HepG2 (cell line): ENCODE measurements around the gene MZT1. TPM values are rescaled to one million over a fixed set of nuclear protein-coding genes. Genes with fewer than 3 reads are reported as not detected.

ENCODE experiments used
- ATAC-seq: fragments of 200-7000 bp; cut with Tn5 transposase; 3 replicates; pipeline ENCODE4 v1.9.1; 2020; ENCODE audit warnings: mild to moderate bottlenecking, moderate library complexity
- BruUV-seq: library from RNA; stranded (reverse); fragments of 400-500 nt; replicated peaks from 2 replicates; lab custom pipeline; 2021; lab: Mats Ljungman, UMichigan
- CTCF ChIA-PET: fragments of 300-600 bp; formaldehyde crosslinking; extraction: SDS; loops from one replicate; lab custom pipeline; 2021; ENCODE audit warnings: low total read pairs, inconsistent platforms, low intra/inter-chr PET ratio; lab: Yijun Ruan, JAX
- POLR2A ChIA-PET: fragments of 350-600 bp; sonication (Branson Sonifier 250); formaldehyde crosslinking; loops from one replicate; lab custom pipeline; 2020; ENCODE audit warnings: antibody characterized with exemption, inconsistent platforms; lab: Yijun Ruan, JAX
- DNase-seq: peaks from one replicate; pipeline ENCODE4 v3.0.0-alpha.2; 2015; ENCODE audit warnings: low spot score
- FAIRE-seq: peaks from 3 replicates; lab custom pipeline; 2011; peaks lifted over from hg19 to GRCh38; lab: Jason Lieb, UNC
- H2AFZ ChIP-seq: one replicate; pipeline ENCODE4 v1.6.1; 2011; ENCODE audit warnings: low read length, inconsistent platforms
- H3K27ac ChIP-seq: fragments of 300-600 bp; 3 replicates; pipeline ENCODE4 v1.8.0; 2011; ENCODE audit warnings: mixed run types, mild to moderate bottlenecking, mixed read lengths, low read length, inconsistent platforms; ENCODE audit not compliant: insufficient read depth; ENCODE audit errors: extremely low read length
- H3K27me3 ChIP-seq, 2 experiments: fragments of 200-600 bp in 1 of 2; 2 replicates in 1 of 2; 3 replicates in 1 of 2; pipeline versions ENCODE4 v1.6.0 to v1.8.0; 2011; ENCODE audit warnings: low read length in 2 of 2, mild to moderate bottlenecking in 2 of 2, moderate library complexity in 2 of 2, inconsistent platforms in 1 of 2; ENCODE audit not compliant: insufficient read depth in 2 of 2, control insufficient read depth in 1 of 2
- H3K36me3 ChIP-seq, 2 experiments: fragments of 200-600 bp in 1 of 2; replicated peaks in 1 of 2; 2 replicates in 1 of 2; 3 replicates in 1 of 2; pipeline versions ENCODE4 v1.5.1 to v1.8.0; 2011; ENCODE audit warnings: low read length in 2 of 2, inconsistent platforms in 1 of 2; ENCODE audit not compliant: insufficient read depth in 2 of 2, control insufficient read depth in 1 of 2
- H3K4me1 ChIP-seq: 2 replicates; pipeline ENCODE4 v1.5.1; 2012; ENCODE audit warnings: low read length, inconsistent platforms; ENCODE audit not compliant: insufficient read depth
- H3K4me2 ChIP-seq: 2 replicates; pipeline ENCODE4 v1.6.0; 2011; ENCODE audit warnings: low read depth, low read length, inconsistent platforms
- H3K4me3 ChIP-seq, 3 experiments: fragments of 200-600 bp in 1 of 3; sonication (generic), shearing (Covaris generic) in 1 of 3; replicated peaks in 1 of 3; 2 replicates each; pipeline ENCODE4 v1.5.1; 2011 to 2016; ENCODE audit warnings: low read length in 3 of 3, inconsistent platforms in 2 of 3, low read depth in 2 of 3, mild to moderate bottlenecking in 2 of 3, control low read depth in 1 of 3, mixed read lengths in 1 of 3; ENCODE audit not compliant: insufficient read depth in 1 of 3
- H3K79me2 ChIP-seq: one replicate; pipeline ENCODE4 v1.6.1; 2011; ENCODE audit warnings: low read length, inconsistent platforms; ENCODE audit not compliant: insufficient read depth
- H3K9ac ChIP-seq: 2 replicates; pipeline ENCODE4 v1.6.0; 2011; ENCODE audit warnings: mild to moderate bottlenecking, low read depth, low read length, inconsistent platforms; ENCODE audit not compliant: insufficient read depth
- H3K9me3 ChIP-seq: 2 replicates; pipeline ENCODE4 v1.5.1; 2012; ENCODE audit warnings: mild to moderate bottlenecking, low read length
- H4K20me1 ChIP-seq: 2 replicates; pipeline ENCODE4 v1.6.0; 2011; ENCODE audit warnings: inconsistent platforms, mild to moderate bottlenecking, low read length, moderate library complexity; ENCODE audit not compliant: insufficient read depth
- ADNP ChIP-seq: sonication (generic); formaldehyde crosslinking; IDR thresholded peaks from 2 replicates; pipeline ENCODE4 v1.4.0; 2020; ENCODE audit warnings: missing genetic modification reagents
- AHR ChIP-seq: IDR thresholded peaks from 2 replicates; pipeline ENCODE4 v1.6.1; 2018; ENCODE audit warnings: missing genetic modification reagents, missing compliant biosample characterization
- CEBPG ChIP-seq: IDR thresholded peaks from 2 replicates; pipeline ENCODE4 v1.6.1; 2016
- HNRNPK ChIP-seq: fragments of 200-400 bp; formaldehyde crosslinking; IDR thresholded peaks from 2 replicates; pipeline ENCODE4 v1.6.1; 2018; ENCODE audit warnings: low read length, low read depth, moderate library complexity, mild to moderate bottlenecking; ENCODE audit not compliant: poor library complexity, severe bottlenecking
- HNRNPUL1 ChIP-seq: fragments of 200-400 bp; formaldehyde crosslinking; IDR thresholded peaks from 2 replicates; pipeline ENCODE4 v1.6.1; 2017; ENCODE audit warnings: low read depth, mild to moderate bottlenecking, low read length, moderate library complexity
- HOXA5 ChIP-seq: sonication (generic); formaldehyde crosslinking; IDR thresholded peaks from 2 replicates; pipeline ENCODE4 v1.4.0; 2020; ENCODE audit warnings: missing genetic modification reagents
- JUN ChIP-seq: sonication (generic); formaldehyde crosslinking; IDR thresholded peaks from 2 replicates; pipeline ENCODE4 v1.4.0; 2020; ENCODE audit warnings: mild to moderate bottlenecking, missing genetic modification reagents
- KDM6A ChIP-seq: IDR thresholded peaks from 2 replicates; pipeline ENCODE4 v1.6.1; 2016; ENCODE audit warnings: low read depth
- KMT2B ChIP-seq: IDR thresholded peaks from 2 replicates; pipeline ENCODE4 v1.6.1; 2016; ENCODE audit warnings: missing genetic modification reagents, missing compliant biosample characterization
- NRL ChIP-seq: sonication (generic); formaldehyde crosslinking; IDR thresholded peaks from 2 replicates; pipeline ENCODE4 v1.5.0; 2020; ENCODE audit warnings: missing genetic modification reagents, mild to moderate bottlenecking, moderate library complexity, borderline replicate concordance
- PCBP1 ChIP-seq: fragments of 200-400 bp; formaldehyde crosslinking; IDR thresholded peaks from 2 replicates; pipeline ENCODE4 v1.6.1; 2017; ENCODE audit warnings: mild to moderate bottlenecking, low read depth, low read length, borderline replicate concordance
- PHF21A ChIP-seq: sonication (generic); formaldehyde crosslinking; IDR thresholded peaks from 2 replicates; pipeline ENCODE4 v1.5.0; 2020; ENCODE audit warnings: mild to moderate bottlenecking, missing genetic modification reagents
- PITX1 ChIP-seq: sonication (generic); formaldehyde crosslinking; IDR thresholded peaks from 2 replicates; pipeline ENCODE4 v1.5.1; 2020; ENCODE audit warnings: mild to moderate bottlenecking, missing genetic modification reagents
- SALL1 ChIP-seq: sonication (generic); formaldehyde crosslinking; IDR thresholded peaks from 2 replicates; pipeline ENCODE4 v1.8.0; 2022; ENCODE audit warnings: mild to moderate bottlenecking, missing genetic modification reagents
- STAG1 ChIP-seq: sonication (generic); formaldehyde crosslinking; IDR thresholded peaks from 2 replicates; pipeline ENCODE4 v1.4.0; 2020; ENCODE audit warnings: missing genetic modification reagents
- TOPORS ChIP-seq: sonication (generic); formaldehyde crosslinking; IDR thresholded peaks from 2 replicates; pipeline ENCODE4 v1.8.0; 2023; ENCODE audit warnings: mild to moderate bottlenecking, missing genetic modification reagents
- ZNF614 ChIP-seq: IDR thresholded peaks from 2 replicates; pipeline ENCODE4 v1.6.1; 2018; ENCODE audit warnings: missing biosample characterization, missing genetic modification reagents, inconsistent platforms, borderline replicate concordance
- ZNF720 ChIP-seq: sonication (generic); formaldehyde crosslinking; IDR thresholded peaks from 2 replicates; pipeline ENCODE4 v1.4.0; 2020; ENCODE audit warnings: missing genetic modification reagents
- ZNF777 ChIP-seq: sonication (generic); formaldehyde crosslinking; IDR thresholded peaks from 2 replicates; pipeline ENCODE4 v1.4.0; 2020; ENCODE audit warnings: missing genetic modification reagents
- WGBS: methylation state at CpG from one replicate; pipeline ENCODE4 v1.1.6; 2017; ENCODE audit warnings: low lambda C conversion rate; 5-methylcytosine and 5-hydroxymethylcytosine counted together
- in situ Hi-C: cut with HindIII; loops from 2 replicates; pipeline ENCODE4 v1.10.0; 2017; ENCODE audit warnings: low pct_unique_long_range_greater_than_20kb; ENCODE audit not compliant: extremely low pct_ligation_motif_present
- intact Hi-C: fragments of 100-400 bp; cut with micrococcal nuclease; formaldehyde crosslinking; loops from one replicate; pipeline ENCODE4 v1.10.0; 2022; ENCODE audit not compliant: unreplicated experiment
- polyA plus RNA-seq, 8 experiments: library from polyadenylated mRNA; depleted of rRNA in 3 of 8; stranded (reverse) in 7 of 8; unstranded in 1 of 8; fragments of >200 nt; fragmentation: Illumina TruSeq in 4 of 8; extraction: Trizol in 4 of 8; gene quantifications; 2 replicates each; pipeline versions ENCODE4 v1.2.1 to v1.2.3, GENCODE V29; 2011 to 2016; ENCODE audit warnings: low read depth in 4 of 8, missing spikeins in 1 of 8, mixed read lengths in 1 of 8; ENCODE audit not compliant: insufficient read depth in 1 of 8
- total RNA-seq, 5 experiments: library from RNA; depleted of rRNA; stranded (reverse); fragments of >200 nt; fragmentation: Illumina TruSeq; extraction: Trizol; gene quantifications; 2 replicates each; pipeline ENCODE4 v1.2.3, GENCODE V29; 2016; ENCODE audit warnings: low read depth in 1 of 5
- TF ChIP-seq, protein P1 (sequence below): sonication (generic); formaldehyde crosslinking; IDR thresholded peaks from 2 replicates; pipeline ENCODE4 v1.4.0; 2020; ENCODE audit warnings: missing genetic modification reagents
- TF ChIP-seq, protein P2 (sequence below): IDR thresholded peaks from 2 replicates; pipeline ENCODE4 v1.6.1; 2016; ENCODE audit warnings: control low read depth

Gene MZT1
- total and polyA plus RNA-seq, 2 of the 13 experiments (the other 11 are each of a cell fraction or from before 2014, with no cell fraction given): 11.7 to 17.2 TPM

DNA sequence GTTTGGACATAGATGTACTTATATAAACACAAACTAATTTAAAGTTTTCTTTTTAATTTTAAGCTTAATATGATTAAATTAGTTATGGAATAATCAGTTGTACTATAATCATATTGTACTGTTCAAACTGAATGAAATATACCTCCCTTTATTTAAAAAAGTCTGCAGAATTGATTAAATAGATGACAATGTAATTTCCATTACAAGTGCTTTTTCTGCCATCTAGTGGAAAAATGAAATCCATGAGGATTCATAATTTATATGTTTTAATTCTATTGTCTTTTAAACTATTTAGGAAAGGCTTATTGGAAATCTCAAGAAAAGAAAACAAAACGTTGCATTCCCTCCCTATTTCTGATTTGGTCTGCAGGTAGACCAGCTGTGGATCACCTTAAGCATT, 30.9 kb downstream of the MZT1 start:
- Histone ChIP-seq H3K27me3 (no peaks in the 10 kb centered on the region; a peak in 2 of 5 replicates), H3K36me3 (no peaks in the 10 kb centered on the region), H3K4me1 (no peaks in the 10 kb centered on the region), H3K4me2 (no peak overlapping the region), H3K4me3 (no peak overlapping the region), H3K9ac (no peak overlapping the region), H3K79me2 (no peaks in the 10 kb centered on the region), H3K27ac (no peak overlapping the region), H2AFZ (no peak overlapping the region), H4K20me1 (no peaks in the 10 kb centered on the region), H3K9me3 (no peaks in the 10 kb centered on the region)
- intact Hi-C loops: loop anchor here (5.0 kb wide), 1 partner anchor 54 kb away; no protein-coding TSS in a partner anchor
- FAIRE-seq (no peak), DNase-seq (no peak), ATAC-seq (no peak)
- peak; percentile 49 for TF ChIP-seq STAG1
- no peak for TF ChIP-seq PCBP1
- TF ChIP-seq CEBPG (CRISPR knock-in tag): no peak
- no peak for TF ChIP-seq PHF21A (CRISPR knock-in tag)
- no peak for TF ChIP-seq HNRNPUL1
- no peak for TF ChIP-seq NRL (CRISPR knock-in tag)
- TF ChIP-seq AHR (CRISPR knock-in tag): no peak
- TF ChIP-seq ZNF614 (CRISPR knock-in tag): no peak
- ChIA-PET POLR2A (no interaction called here), CTCF (interaction anchor here (1.2 kb wide), 1 partner anchor 1376 kb away, joined by 3 read pairs; no protein-coding TSS in a partner anchor)
- in situ Hi-C loops: no loop called here
- 0% methylated on average over 1 of the region's 1 CpG for WGBS
- BruUV-seq: no TSS peak

DNA sequence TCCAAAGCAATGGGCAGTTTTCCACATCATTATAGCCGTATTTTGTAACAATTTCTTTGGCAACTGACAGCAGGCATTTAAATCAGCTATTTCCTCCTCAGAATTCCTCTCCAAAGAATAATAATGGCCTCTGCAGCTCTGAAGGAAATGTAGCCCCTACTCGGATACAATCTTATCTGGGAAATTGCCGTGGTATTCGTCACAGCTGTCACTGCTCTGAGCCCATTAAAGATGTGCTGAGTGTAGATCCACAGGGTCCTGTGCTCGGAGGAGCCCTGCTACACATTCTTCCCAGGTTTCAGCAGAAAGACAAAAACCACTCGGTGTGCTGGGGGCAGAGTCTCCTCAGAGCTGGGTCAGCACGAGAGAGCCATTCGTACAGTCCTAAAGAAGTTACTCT, 33.1 kb downstream of the MZT1 start:
- no peak overlapping the region for H3K4me2 ChIP-seq
- no peak overlapping the region for H3K27ac ChIP-seq
- H3K4me3 ChIP-seq: no peak overlapping the region
- no peak for FAIRE-seq
- no peak for DNase-seq
- CTCF ChIA-PET: no interaction called here
- BruUV-seq: no TSS peak
- intact Hi-C loops (no loop called here), in situ Hi-C loops (no loop called here)
- no peaks in the 10 kb centered on the region for H3K36me3 ChIP-seq
- POLR2A ChIA-PET: no interaction called here
- H3K9me3 ChIP-seq: no peaks in the 10 kb centered on the region
- 26% methylated on average over 8 of the region's 8 CpGs for WGBS
- no peak overlapping the region for H2AFZ ChIP-seq
- H3K27me3 ChIP-seq: no peaks in the 10 kb centered on the region; a peak in 2 of 5 replicates
- ATAC-seq: peak; percentile 31; the same call in 1 of the 3 replicates
- H4K20me1 ChIP-seq: no peaks in the 10 kb centered on the region
- no peaks in the 10 kb centered on the region for H3K79me2 ChIP-seq
- H3K4me1 ChIP-seq: no peaks in the 10 kb centered on the region
- H3K9ac ChIP-seq: no peak overlapping the region
- TF ChIP-seq, protein P1, sequence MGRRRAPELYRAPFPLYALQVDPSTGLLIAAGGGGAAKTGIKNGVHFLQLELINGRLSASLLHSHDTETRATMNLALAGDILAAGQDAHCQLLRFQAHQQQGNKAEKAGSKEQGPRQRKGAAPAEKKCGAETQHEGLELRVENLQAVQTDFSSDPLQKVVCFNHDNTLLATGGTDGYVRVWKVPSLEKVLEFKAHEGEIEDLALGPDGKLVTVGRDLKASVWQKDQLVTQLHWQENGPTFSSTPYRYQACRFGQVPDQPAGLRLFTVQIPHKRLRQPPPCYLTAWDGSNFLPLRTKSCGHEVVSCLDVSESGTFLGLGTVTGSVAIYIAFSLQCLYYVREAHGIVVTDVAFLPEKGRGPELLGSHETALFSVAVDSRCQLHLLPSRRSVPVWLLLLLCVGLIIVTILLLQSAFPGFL (CRISPR knock-in tag): no peak
- TF ChIP-seq ADNP (CRISPR knock-in tag): no peak
- no peak for TF ChIP-seq JUN (CRISPR knock-in tag)
- no peak for TF ChIP-seq SALL1
- TF ChIP-seq ZNF777 (CRISPR knock-in tag): no peak
- no peak for TF ChIP-seq KMT2B (CRISPR knock-in tag)
- TF ChIP-seq TOPORS (CRISPR knock-in tag): no peak
- no peak for TF ChIP-seq HNRNPK
- no peak for TF ChIP-seq KDM6A (CRISPR knock-in tag)
- TF ChIP-seq, protein P2, sequence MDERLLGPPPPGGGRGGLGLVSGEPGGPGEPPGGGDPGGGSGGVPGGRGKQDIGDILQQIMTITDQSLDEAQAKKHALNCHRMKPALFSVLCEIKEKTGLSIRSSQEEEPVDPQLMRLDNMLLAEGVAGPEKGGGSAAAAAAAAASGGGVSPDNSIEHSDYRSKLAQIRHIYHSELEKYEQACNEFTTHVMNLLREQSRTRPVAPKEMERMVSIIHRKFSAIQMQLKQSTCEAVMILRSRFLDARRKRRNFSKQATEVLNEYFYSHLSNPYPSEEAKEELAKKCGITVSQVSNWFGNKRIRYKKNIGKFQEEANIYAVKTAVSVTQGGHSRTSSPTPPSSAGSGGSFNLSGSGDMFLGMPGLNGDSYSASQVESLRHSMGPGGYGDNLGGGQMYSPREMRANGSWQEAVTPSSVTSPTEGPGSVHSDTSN: no peak
- TF ChIP-seq HOXA5: no peak
- no peak for TF ChIP-seq PITX1
- TF ChIP-seq ZNF720 (CRISPR knock-in tag): no peak
